OCI-LY1 (cell line): ENCODE measurements around the gene SESN1.

Experiments used
- EZH2 ChIP-seq: fragments of 200-600 bp; sonication (generic), shearing (Covaris generic); IDR thresholded peaks from 2 replicates; pipeline ENCODE4 v1.8.0; 2017; ENCODE audit warnings: borderline replicate concordance, mixed run types, mild to moderate bottlenecking, antibody characterized with exemption, low read length, moderate library complexity, mixed read lengths
- TF ChIP-seq, protein P1 (sequence below): fragments of 200-600 bp; sonication (generic), shearing (Covaris generic); IDR thresholded peaks from 2 replicates; pipeline ENCODE4 v1.5.1; 2017; ENCODE audit warnings: mild to moderate bottlenecking, antibody characterized with exemption, low read length, moderate library complexity, mixed read lengths

DNA sequence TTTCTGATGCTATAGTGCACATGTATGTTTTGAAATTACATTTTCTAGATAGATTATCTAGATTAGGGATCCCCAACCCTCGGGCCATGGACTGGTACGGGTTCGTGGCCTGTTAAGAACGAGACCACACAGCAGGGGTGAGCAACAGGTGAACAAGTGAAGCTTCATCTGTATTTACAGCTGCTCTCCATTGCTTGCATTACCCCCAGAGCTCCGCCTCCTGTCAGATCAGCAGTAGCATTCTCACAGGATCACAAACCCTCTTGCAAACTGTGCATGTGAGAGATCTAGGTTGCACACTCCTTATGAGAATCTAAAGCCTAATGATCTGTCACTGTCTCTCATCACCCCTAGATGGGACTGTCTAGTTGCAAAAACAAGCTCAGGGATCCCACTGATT, 11.0 kb upstream of the SESN1 start:
- TF ChIP-seq, protein P1, sequence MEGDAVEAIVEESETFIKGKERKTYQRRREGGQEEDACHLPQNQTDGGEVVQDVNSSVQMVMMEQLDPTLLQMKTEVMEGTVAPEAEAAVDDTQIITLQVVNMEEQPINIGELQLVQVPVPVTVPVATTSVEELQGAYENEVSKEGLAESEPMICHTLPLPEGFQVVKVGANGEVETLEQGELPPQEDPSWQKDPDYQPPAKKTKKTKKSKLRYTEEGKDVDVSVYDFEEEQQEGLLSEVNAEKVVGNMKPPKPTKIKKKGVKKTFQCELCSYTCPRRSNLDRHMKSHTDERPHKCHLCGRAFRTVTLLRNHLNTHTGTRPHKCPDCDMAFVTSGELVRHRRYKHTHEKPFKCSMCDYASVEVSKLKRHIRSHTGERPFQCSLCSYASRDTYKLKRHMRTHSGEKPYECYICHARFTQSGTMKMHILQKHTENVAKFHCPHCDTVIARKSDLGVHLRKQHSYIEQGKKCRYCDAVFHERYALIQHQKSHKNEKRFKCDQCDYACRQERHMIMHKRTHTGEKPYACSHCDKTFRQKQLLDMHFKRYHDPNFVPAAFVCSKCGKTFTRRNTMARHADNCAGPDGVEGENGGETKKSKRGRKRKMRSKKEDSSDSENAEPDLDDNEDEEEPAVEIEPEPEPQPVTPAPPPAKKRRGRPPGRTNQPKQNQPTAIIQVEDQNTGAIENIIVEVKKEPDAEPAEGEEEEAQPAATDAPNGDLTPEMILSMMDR = no peak
- TF ChIP-seq EZH2 = no peak
